Fibroblast of skin of back (primary cell): ENCODE results near the gene POLR2E.
"Not testable (repeated sequence)": the region's sequence is repeated elsewhere in the genome, so short reads cannot be mapped to it uniquely, and the experiment has no call there.

ENCODE experiments used
- DNase-seq: peaks from one replicate; pipeline ENCODE4 v3.0.0-alpha.2; 2013

POLR2E gene

GRCh38 chr19:1125601-1126467 lies 30.7 kb upstream of the POLR2E start:
- DNase-seq, result no peak

- no peak for DNase-seq
These were observed 28.9 kb upstream of the POLR2E start for GRCh38 chr19:1123885-1124677.

DNA sequence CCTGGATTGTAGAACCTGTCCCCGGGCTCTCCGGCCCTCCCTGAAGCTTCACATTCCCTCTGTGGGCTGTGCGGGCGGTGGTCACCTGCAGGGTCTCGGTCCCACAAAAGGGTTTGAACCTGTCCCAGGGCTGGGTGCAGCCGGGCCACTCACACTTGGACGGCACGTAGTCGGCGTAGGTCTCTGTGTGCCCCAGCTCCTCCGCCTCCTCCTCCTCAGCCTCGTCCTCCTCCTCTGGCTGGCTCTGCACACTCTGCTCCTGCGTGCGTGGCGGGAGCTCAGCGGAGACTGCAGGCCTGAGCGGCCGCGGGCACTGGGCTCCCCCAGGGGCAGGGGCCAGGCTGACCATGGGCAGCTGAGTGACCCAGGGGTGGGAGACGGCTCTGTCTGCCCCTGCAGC lies 28.2 kb upstream of the POLR2E start:
- DNase-seq, result no peak

DNA sequence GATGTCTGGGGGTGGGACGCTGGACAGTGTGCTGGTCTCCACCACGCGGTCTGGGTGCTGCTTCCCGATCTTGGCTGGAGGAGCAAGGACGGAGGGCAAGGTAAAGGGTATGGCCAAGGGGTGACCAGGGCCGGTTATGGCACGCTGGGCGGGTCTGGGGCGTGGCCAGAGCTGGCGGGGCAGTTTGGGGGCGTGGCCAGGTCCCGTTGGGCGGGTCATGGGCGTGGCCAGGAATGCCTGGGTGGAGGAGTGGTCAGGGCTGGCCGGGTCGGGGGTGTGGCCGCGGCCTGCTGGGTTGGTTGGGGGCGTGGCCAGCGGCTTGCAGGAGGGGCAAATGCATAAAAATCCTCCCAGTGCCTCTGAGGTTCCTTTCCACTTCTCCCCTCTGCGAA lies 27.8 kb upstream of the POLR2E start:
- DNase-seq, result peak; percentile 64

GRCh38 chr19:1122021-1122971 lies 27.1 kb upstream of the POLR2E start:
- DNase-seq, result no peak

DNA sequence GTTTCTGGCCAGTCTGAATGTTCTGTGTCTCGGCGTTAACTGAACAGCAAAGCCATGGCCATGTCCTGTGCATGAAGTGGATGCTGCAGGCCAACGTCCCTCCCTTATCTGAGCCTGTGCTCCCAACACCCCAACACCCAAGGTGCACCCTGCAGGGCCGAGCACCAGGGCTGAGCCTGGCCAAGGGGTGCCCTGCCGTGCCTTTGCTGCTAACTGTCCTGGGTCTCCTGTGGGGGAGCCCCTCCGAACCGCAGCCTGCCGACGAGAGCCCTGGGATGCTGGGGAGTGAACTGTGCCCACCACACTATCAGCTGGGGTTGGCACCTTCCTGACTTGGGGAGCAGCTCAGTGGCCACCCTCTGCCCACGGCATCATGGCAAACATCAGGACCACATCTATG lies 26.2 kb upstream of the POLR2E start:
- DNase-seq, result no peak

GRCh38 chr19:1119475-1120217 lies 24.5 kb upstream of the POLR2E start:
- DNase-seq, result no peak

DNA sequence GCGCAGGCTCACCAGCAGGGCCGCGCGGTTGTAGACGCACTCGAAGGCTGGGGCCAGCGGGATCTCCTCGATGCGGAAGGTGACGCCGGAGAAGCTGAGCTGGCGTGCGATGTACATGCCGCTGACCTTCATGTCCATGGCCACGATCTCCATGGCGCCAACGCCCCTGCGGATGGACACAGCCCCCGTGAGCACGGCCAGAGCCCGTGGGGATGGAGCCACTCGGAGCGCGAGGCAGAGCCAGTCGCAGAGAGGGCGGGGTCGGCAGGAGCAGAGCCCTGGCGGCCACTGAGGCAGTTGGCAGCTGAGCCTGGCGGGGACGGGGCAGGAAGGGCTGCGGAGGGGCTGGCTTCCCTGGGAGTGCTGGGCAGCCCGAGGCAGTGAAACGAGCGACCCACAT lies 23.8 kb upstream of the POLR2E start:
- no peak for DNase-seq

GRCh38 chr19:1117654-1118053 lies 22.5 kb upstream of the POLR2E start:
- DNase-seq, result no peak

- no peak for DNase-seq
These were observed 21.8 kb upstream of the POLR2E start for GRCh38 chr19:1116726-1117581.

GRCh38 chr19:1115646-1116420 lies 20.7 kb upstream of the POLR2E start:
- DNase-seq, result no peak

GRCh38 chr19:1114728-1115127 lies 19.6 kb upstream of the POLR2E start:
- not testable (repeated sequence) for DNase-seq

DNA sequence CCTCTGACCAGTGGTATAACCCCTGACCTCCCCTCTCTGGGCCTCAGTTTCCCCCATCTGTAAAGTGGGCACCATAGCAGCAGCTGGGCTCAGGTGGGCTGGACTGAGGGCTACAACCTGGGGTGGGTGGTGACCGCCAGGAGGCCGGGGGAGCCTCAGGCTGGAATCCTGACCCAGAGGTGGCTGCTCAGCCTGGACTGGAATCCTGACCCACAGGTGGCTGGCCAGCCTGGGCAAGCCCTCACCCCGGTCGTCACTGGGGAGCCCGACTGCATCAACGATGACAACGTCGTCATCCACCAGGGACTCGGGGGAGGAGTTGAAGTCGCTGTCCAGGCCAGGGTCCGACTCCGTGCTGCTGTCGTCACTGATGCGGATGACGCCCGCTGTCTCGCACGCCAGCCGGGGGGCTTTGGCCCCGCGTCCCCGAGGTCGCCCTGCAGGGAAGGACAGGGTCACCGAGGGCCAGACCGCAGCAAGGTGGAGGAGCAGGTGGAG lies 18.9 kb upstream of the POLR2E start:
- DNase-seq, result no peak

- peak; percentile 90 for DNase-seq
These were observed 18.1 kb upstream of the POLR2E start for GRCh38 chr19:1113030-1113985.

DNA sequence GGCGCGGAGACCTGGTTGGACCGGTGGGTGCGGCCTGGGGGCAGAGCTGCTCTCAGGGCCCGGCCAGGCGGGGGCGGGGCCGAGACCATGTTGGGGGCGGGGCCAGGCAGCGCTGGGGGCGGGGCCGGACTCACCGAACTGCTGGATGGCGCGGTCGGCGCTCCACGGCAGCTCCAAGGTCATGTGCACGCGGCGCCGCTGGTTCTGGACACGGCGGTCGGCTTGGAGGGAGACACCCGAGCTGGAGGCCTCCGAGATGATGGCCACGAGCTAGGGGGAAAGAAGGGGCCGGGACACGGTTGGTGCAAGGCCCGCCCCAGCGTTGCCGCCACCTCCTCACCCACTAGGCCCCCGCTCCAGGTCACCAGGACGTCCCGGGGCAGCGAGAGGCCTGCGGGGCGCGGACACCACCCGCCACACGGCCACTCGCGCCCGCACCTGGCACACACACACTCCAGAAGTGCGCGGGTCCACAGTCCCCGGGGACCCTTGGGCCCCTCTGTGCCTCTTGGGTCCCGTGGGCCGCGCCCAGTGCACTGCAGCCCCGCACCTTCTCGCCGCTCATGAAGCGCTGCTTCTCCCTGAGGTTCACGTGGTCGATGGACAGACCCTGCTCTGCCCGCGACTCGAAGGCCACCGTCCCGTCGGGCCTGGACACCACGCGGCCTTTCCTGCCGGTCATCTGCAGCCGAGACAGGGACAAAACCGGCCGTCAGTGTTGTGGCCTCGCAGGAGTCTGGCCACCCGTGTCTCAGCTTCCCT lies 17.3 kb upstream of the POLR2E start:
- DNase-seq, result no peak

GRCh38 chr19:1111641-1112267 lies 16.6 kb upstream of the POLR2E start:
- no peak for DNase-seq
